ENCODE measurements around the gene DCP1B. TPM values are rescaled to one million over a fixed set of nuclear protein-coding genes. Genes with fewer than 3 reads are reported as not detected.

DCP1B gene
- total RNA-seq, 1 donor from 2014 or later, result 14.4 TPM

- no peak for DNase-seq (ENCODE audit: extremely low spot score, unreplicated experiment)
- H3K4me1 Mint-ChIP-seq (ENCODE audit: unreplicated experiment), result peaks cover 16% of the 10 kb centered on the region
- H3K36me3 Mint-ChIP-seq (ENCODE audit: unreplicated experiment), result no peaks in the 10 kb centered on the region
- no peaks in the 10 kb centered on the region for H3K9me3 Mint-ChIP-seq (ENCODE audit: unreplicated experiment)
- H3K27ac Mint-ChIP-seq (ENCODE audit: unreplicated experiment), result no peak overlapping the region
- no peak for TF ChIP-seq CTCF (IDR thresholded peaks at IDR 0.05)
- no peak overlapping the region for H3K4me3 Mint-ChIP-seq (ENCODE audit: unreplicated experiment)
- peaks cover 42% of the 10 kb centered on the region for H3K27me3 Mint-ChIP-seq (ENCODE audit: unreplicated experiment)
Observed at GRCh38 chr12:1922985-1923384, 81.3 kb downstream of the DCP1B start.

- no peak overlapping the region for H3K27ac Mint-ChIP-seq (ENCODE audit: unreplicated experiment)
- no peaks in the 10 kb centered on the region for H3K9me3 Mint-ChIP-seq (ENCODE audit: unreplicated experiment)
- peaks cover 42% of the 10 kb centered on the region for H3K27me3 Mint-ChIP-seq (ENCODE audit: unreplicated experiment)
Observed at GRCh38 chr12:1922075-1922709, 82.1 kb downstream of the DCP1B start.

GRCh38 chr12:1920971-1921370, 83.3 kb downstream of the DCP1B start:
- Mint-ChIP-seq H3K27me3 (ENCODE audit: unreplicated experiment) (peaks cover 38% of the 10 kb centered on the region), H3K4me3 (ENCODE audit: unreplicated experiment) (no peak overlapping the region), H3K4me1 (ENCODE audit: unreplicated experiment) (peaks cover 10% of the 10 kb centered on the region), H3K9me3 (ENCODE audit: unreplicated experiment) (no peaks in the 10 kb centered on the region), H3K27ac (ENCODE audit: unreplicated experiment) (no peak overlapping the region), H3K36me3 (ENCODE audit: unreplicated experiment) (no peaks in the 10 kb centered on the region)
- DNase-seq (ENCODE audit: extremely low spot score, unreplicated experiment), result peak; percentile 78
- no peak for TF ChIP-seq CTCF (IDR thresholded peaks at IDR 0.05)

More at GRCh38 chr12:1922075-1922709, 82.1 kb downstream of the DCP1B start:
- Mint-ChIP-seq H3K36me3 (ENCODE audit: unreplicated experiment) (no peaks in the 10 kb centered on the region), H3K4me3 (ENCODE audit: unreplicated experiment) (no peak overlapping the region), H3K4me1 (ENCODE audit: unreplicated experiment) (peaks cover 10% of the 10 kb centered on the region)
- DNase-seq (ENCODE audit: extremely low spot score, unreplicated experiment), result peak; percentile 75
- no peak for TF ChIP-seq CTCF (IDR thresholded peaks at IDR 0.05)

DNA sequence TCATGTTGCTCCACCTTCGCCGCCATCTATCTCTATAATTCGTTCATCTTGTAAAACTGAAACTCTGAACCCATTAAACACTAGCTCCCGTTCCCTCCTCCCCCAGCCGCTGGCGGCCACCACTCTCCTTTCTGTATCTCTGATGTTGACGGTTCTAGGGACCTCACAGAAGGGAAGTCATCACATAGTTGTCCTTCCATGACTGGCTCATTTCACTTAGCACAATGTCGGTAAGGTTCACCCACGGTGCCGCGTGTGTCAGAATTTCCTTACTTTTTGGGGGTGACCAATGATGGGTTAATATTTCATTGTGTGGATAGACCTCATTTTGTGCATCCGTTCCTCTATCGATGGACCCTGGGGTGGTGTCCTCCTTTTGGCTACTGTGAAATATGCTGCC, 83.8 kb downstream of the DCP1B start:
- no peak for TF ChIP-seq CTCF (IDR thresholded peaks at IDR 0.05)
- peaks cover 37% of the 10 kb centered on the region for H3K27me3 Mint-ChIP-seq (ENCODE audit: unreplicated experiment)

DNA sequence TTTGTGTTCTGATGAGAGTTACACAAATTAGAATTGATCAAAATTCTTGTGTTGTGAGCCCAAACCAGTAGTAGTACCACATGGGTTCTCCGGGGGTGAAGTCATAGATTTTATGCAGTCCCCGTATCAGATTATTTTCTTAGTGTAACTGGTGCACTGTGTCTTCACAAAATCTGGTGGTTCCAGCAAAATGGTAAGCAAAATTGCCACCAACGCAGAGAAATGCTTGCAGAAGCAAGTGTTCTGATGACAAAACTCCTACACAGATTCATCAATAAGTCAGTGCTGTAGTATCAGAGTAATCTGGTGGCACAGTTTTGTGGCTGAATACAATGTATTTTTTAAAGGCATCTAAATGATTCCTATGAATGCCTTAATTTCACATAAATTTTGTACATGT, 84.5 kb downstream of the DCP1B start:
- H3K27me3 Mint-ChIP-seq (ENCODE audit: unreplicated experiment), result peaks cover 35% of the 10 kb centered on the region
- H3K9me3 Mint-ChIP-seq (ENCODE audit: unreplicated experiment), result no peaks in the 10 kb centered on the region
- TF ChIP-seq CTCF (IDR thresholded peaks at IDR 0.05), result no peak
- H3K27ac Mint-ChIP-seq (ENCODE audit: unreplicated experiment), result no peak overlapping the region
- no peak overlapping the region for H3K4me3 Mint-ChIP-seq (ENCODE audit: unreplicated experiment)
- no peak for DNase-seq (ENCODE audit: extremely low spot score, unreplicated experiment)
- no peaks in the 10 kb centered on the region for H3K36me3 Mint-ChIP-seq (ENCODE audit: unreplicated experiment)
- peaks cover 5% of the 10 kb centered on the region for H3K4me1 Mint-ChIP-seq (ENCODE audit: unreplicated experiment)

More for the DNA sequence above, 83.8 kb downstream of the DCP1B start:
- Mint-ChIP-seq H3K4me3 (ENCODE audit: unreplicated experiment) (no peak overlapping the region), H3K4me1 (ENCODE audit: unreplicated experiment) (peaks cover 10% of the 10 kb centered on the region), H3K36me3 (ENCODE audit: unreplicated experiment) (no peaks in the 10 kb centered on the region), H3K9me3 (ENCODE audit: unreplicated experiment) (no peaks in the 10 kb centered on the region), H3K27ac (ENCODE audit: unreplicated experiment) (no peak overlapping the region)
- DNase-seq (ENCODE audit: extremely low spot score, unreplicated experiment), result no peak

Data from osteocyte (in vitro differentiated cells).